Measurements from ENCODE around the gene OR9Q1.
"Not testable (repeated sequence)": the region's sequence is repeated elsewhere in the genome, so short reads cannot be mapped to it uniquely, and the experiment has no call there.

The OR9Q1 gene

DNA sequence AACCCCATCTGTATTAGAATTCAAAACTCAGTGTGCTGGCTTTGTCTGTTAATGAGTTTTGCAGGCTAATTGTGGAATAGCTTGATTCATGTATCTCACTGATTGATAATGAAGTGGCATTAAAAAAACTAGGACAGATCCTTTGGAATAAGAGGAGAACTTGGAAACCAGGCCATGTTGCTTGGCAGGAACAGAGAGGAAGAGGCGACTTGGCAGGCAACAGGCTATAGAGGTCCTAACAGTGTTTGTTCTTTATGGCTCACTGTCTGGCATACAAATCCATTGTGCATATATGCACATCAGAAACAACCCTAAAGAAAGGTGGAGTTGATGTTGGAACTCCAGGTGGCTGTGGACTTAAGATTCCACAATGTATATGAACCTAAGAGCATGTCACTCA, 119.1 kb downstream of the OR9Q1 start:
- DNase-seq = no peak

DNA sequence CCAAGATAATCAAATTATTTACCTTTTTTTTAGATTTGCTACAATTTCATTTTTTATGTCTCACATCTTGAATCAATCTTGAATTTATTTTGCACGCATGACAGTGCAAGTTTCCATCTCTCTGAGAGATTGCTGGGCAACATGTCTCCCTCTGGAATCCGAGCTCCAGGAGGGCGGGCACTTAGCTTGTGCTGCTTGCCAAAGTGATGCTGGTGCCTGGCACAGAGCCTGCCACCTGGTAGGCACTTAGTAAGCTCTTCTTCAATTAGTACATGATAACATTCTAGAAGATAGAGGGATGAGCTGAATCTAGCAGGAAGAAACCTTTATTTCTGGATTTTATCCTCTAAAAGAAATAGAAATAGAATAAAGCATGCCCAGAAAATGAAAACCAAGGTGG, 129.1 kb downstream of the OR9Q1 start:
- DNase-seq = no peak

DNA sequence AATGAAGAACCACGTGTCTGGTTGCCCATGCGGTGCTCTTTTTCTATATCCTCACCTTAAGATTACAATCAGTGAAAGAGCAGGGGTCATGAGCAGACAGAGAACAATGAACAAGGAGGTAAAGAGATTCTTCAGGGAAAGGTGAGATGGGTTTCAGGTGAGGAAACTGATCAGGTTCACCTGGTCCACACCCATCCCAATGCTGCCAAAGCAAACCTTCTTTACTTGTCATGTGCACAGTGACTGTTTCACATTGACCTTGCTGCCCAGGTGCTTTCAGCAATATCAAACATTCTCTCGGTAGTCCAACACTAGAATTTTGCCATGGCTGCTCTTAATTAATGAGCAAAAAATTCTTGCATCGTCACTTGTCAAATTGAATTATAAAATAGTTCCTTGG, 140.7 kb downstream of the OR9Q1 start:
- DNase-seq = no peak

DNA sequence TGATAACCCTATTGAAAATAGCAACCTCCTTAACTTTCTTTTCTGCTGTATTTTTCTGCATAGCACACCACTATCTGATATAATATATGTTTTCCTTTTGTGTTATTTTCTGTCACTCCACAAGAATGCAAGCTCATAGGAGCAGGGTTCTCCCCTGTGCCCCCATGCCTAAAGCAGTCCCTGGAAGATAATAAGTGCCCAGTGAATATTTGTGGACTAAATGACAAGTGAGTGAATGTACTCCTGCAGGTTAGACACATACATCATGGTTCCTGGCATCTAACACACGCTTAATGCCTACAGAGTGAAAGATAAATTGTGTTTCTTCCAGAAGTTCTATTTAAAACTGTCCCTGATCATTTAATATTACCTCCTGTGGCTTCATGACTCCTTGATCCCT, 141.3 kb downstream of the OR9Q1 start:
- no peak for DNase-seq

DNA sequence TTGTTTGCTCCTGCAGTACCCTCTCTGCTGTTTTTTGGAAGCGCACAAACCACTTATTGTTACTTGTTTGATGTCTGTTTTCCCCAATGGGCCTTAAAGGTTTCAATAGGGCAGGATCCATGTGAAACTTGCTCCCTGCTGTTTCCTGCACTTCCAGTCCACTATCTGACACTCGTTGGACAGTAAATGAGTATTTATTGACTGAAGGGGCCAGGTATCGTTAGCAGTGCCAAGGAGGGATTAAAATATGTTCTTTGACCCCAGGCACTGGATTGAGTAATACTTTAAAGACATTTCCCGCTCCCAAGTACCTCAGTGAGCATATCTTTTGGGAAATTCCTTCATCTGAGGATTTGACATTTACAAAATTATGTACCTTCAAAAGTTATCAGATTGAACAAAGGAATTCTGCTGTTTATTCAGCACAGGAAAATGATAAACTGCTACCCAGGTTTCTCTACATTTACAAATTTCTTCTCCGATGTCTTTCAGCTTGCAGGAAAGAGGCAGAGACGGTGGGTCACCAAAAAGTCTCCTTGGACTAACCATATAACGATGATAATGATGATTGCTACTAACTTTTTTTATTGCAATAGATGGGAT, 141.9 kb downstream of the OR9Q1 start:
- DNase-seq = no peak

DNA sequence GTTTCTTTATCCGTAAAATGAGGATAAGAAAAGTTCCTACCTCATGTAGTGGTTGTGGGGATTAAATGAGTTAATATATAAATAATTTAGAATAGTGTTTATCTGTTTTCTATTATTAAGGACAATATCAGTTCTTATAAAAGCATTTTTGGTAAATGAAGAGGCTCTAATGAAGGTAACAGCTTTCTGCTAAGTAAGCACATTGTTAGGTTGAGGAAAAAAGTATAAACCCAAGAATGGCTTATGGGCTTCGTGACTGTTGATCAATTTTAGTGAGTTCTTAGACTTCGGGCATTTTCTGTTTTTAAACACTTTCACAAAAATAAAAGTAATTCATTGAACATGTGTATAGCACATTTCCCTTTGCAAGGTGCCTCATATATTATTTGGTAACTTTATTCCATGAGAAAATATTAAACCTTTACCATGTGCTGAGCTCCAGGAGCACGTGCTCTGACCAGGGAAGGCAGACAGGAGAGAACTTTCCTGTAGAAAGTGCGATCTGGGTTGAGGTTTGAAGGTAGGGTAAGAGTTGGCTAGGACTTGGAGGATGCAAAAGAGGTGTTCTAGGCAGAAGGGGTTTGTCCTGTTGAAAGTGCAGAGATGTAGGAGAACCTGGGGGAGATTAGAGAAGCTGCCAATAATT, 153.9 kb downstream of the OR9Q1 start:
- DNase-seq = no peak

DNA sequence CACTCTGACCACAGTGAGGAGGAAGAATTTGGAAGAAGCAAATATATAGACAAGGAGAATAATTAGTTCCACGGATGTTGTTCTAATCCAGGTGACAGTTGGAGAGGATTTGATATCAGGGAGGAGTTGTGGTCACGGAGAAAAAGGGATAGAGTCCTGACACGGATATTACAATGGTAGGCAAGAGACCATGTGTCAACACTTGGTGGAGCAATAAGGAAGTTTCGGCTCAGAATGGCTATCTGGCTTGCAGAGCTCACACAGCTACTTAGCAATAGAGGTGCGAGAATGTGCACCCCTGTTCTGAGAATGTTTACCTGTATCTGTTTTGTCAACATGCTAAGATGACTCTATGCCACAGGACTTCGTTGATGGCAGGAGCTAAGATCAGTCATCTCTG, 154.8 kb downstream of the OR9Q1 start:
- DNase-seq = no peak

DNA sequence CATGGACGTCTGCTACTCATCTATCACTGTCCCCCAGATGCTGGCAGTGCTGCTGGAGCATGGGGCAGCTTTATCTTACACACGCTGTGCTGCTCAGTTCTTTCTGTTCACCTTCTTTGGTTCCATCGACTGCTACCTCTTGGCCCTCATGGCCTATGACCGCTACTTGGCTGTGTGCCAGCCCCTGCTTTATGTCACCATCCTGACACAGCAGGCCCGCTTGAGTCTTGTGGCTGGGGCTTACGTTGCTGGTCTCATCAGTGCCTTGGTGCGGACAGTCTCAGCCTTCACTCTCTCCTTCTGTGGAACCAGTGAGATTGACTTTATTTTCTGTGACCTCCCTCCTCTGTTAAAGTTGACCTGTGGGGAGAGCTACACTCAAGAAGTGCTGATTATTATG, 156.0 kb downstream of the OR9Q1 start:
- no peak for DNase-seq

DNA sequence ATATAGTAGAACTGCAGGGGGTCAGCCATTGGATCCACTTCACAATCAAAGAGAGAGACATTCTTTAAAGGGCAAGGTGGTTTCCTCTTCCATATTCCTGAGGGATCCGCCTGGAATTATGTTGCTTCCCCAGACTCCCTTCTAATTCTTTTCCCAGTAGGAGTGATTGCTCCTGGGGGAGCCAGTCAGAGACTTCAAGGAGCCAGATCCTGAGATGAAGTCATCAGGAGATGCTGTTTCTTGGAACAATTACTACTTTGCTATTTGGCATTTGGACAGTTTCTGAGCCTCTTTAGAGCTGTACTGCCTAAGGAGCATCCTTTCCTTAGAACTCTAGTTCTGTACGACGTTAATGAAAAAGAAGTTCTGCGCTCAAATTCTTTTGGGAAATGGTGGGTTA, 163.3 kb downstream of the OR9Q1 start:
- no peak for DNase-seq

DNA sequence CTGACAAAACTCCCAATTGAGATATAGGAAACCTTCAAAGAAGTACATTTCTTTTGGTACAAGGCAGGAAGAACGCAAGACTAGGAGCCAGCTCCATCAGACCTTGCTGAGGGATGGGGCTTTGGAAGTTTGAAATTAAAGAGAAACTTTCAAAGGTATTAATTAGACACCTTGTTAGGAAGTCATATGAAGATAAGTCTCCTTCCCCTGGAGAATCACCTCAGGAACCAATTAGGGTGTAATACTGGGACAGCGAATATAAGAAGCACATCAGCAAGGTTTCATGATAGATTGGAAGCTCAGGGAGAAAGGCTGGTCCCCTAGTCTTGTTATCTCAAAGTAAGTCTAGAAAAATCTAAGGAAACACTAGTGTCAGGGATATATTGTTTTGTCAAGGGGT, 165.1 kb downstream of the OR9Q1 start, which contains the start of gene OR9Q2:
OR9Q2 (plus strand) TSS at position 301 of the 400 bp plus-strand sequence. CDS start 1,421 bp downstream, outside the sequence.
- no peak for DNase-seq

DNA sequence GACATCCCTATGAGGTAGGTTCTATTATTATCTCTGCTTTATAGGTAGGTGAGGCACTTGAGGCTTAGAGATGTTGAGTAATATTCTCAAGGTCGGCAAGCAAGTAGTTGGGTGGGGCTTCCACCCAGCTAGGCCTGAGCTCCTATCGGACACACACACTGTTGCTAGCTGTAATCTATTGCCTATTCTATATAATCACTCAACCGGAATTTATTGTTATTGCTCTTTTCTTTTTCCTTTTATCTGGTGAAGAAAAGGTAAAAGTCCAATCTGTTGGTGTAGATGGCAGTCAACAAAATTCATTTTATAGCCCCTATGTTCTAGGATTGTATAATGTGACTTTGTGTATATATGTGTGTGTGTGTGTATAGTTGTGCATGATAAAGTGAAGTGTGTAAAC, 168.5 kb downstream of the OR9Q1 start:
- DNase-seq = no peak

DNA sequence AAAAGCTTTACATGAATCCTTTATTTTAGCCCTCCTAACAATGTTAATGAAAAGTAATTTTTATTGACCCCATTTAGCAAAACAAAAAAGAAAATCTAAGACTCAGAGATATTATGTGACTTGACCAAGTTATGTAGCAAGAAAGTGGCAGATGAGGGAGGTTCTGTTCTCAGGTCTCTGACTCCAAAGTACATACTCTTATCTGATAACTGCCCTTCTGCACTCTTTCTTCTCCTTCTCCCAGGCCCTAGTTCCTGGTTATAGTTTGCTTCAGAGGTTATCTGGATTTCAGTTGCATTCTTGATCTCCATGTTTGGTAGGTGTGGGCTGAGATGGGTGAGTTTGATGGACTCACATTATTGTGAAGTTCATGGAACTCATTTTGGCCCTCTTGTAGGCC, 169.7 kb downstream of the OR9Q1 start:
- no peak for DNase-seq

DNA sequence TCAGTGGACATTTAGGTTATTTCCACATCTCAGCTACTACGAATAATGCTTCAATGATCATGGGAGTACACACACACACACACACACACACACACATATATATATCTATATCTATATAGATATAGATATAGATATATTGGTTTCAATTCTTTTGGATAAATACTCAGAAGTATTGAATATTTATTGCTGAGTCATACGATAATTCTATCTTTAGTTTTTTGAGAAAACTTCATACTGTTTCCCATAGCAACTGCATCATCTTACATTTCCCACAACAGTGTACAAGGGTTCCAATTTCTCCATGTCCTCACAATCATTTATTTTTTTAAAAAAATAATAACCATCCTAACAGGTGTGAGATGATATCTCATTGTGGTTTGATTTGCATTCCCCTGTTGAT, 172.3 kb downstream of the OR9Q1 start:
- DNase-seq = no peak

DNA sequence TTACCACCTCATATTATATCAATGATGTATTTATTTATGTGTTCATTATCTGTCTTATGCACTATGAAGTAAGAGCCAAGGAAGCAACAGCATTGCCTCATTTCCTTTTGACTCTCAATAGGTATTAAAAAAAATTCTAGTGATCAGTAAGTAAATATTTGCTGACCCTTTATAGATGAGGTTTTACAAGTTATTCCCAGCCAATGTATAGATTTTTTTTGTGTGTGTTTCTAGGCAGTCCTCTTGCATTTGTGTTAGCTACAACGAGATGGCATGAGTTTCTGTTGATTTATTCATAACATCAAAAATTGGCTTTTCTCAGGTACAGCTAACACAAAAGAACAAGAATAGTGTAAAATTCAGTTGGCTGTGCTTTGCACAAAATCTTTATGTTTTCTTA, 175.6 kb downstream of the OR9Q1 start:
- DNase-seq = no peak

DNA sequence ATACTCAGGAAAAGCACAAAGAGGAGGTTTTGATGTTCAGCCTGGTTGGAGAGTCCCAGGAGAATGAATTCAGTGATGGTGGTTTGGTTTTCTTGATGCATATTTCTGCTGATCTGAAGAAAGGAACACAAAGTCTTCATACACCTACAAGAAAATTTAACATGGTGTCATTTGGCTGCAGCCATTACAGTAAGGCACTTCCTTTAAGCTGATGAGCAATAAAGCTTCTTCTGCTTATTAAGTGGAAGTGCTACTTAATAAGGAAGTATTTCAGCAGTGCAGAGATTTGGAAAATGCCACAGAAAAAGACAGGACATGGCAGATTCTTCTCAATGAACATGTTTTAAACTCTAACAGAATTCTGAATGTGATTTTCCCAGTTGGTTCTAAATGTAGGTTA, 180.4 kb downstream of the OR9Q1 start, which contains the start of gene OR1S2:
OR1S2 (minus strand) TSS at position 101 of the 400 bp plus-strand sequence; CDS start at position 101, 0 bp downstream.
- DNase-seq = peak in 1 of 3 donors; percentile 1

DNA sequence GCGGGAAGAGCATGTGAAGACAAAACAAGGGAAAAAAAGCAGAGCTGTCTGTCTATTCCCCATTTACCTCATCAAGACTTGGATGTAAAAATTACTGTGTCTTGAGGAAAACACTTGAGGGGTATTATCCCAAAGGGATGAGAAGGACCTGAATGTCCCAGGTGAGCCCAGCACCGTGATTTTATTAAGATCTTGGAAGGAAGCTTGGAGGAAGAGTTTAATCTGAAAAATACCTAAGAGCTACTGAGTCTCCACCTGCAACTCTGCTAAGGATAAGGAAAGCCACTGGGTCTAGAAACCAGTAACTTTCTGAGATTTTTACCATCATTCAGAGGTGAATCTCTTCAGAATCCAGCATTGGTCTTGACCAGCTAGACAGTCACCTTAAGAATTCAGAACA, 188.7 kb downstream of the OR9Q1 start, which contains the start of gene OR1S1:
OR1S1 (plus strand) TSS at position 301 of the 400 bp plus-strand sequence.
- not testable (repeated sequence) for DNase-seq

DNA sequence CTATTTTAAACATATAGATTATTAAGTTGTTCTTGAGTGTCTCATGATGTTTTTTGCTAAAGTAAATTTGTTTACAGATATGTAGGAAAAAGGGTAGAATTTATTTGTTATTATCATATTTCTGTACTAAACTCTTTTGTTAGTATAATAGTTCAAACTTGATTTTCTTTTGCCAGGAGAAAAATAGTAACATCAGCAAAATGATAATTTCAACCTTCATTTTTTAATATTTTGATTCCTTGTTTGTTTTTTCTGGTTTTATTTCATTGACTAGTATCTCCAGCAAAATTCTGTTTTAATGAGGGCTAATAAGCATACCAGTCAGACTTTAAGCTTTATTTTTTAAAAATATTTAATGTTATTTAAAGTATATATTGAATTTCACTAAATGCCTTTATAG, 192.8 kb downstream of the OR9Q1 start:
- DNase-seq = no peak

DNA sequence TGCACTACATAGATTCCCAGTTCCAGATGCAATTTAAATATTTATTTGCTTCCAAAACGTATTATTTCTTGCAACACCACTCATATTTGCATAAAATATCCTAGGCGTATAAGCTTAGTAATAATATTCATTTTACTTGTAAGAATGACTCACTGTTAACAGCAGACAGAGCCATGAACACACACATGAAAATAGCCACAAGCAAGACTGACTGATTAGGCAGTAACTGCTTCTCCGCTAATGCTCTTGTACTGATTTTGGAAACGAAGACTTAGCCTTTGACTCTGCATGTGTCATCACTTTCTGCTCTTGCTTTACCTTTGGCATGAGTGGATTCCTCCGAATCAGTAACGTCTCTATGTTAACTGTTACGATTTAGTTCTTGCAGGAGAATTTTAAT, 199.0 kb downstream of the OR9Q1 start:
- DNase-seq = no peak

DNA sequence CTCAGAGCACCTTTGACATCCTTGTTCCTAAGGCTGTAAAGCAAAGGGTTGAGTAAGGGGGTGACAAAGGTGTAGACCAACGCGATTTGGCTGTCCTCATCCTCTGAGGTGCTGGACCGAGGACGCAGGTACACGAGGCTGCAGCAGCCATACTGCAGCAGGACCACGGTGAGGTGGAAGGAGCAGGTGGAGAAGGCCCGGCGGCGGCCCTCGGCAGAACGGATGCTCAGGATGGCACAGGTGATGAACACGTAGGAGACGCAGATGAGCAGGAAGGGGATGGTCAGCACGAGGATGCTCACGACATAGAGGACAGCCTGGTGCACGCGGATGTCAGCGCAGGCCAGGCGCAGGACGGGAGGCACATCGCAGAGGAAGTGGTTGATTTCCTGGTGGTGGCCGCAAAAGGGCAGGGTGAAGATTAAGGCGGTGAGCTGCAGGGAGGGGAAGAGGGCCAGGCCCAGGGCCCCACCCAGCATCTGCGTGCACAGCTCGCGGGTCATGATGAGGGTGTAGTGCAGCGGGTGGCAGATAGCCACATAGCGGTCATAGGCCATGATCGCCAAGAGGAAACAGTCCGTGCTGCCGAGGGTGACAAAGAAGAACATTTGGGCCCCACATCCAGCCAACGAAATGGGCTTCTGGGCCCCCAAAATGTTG, 204.4 kb downstream of the OR9Q1 start:
- no peak for DNase-seq
